C4-2B (cell line): Measurements from ENCODE around the gene MRNIP.

Experiments
- H3K27ac ChIP-seq: fragments of 450-650 bp; 2 replicates; pipeline ENCODE4 v1.5.1; 2017
- ZFX ChIP-seq: fragments of 450-650 bp; IDR thresholded peaks from 2 replicates; pipeline ENCODE4 v1.6.1; 2017
- TF ChIP-seq, protein P1 (sequence below): fragments of 450-650 bp; conservative IDR thresholded peaks from 2 replicates; pipeline ENCODE4 v1.5.1; 2017; ENCODE audit warnings: mild to moderate bottlenecking

Gene MRNIP

GRCh38 chr5:179893076-179893957, 34.7 kb upstream of the MRNIP start:
- TF ChIP-seq, protein P1, sequence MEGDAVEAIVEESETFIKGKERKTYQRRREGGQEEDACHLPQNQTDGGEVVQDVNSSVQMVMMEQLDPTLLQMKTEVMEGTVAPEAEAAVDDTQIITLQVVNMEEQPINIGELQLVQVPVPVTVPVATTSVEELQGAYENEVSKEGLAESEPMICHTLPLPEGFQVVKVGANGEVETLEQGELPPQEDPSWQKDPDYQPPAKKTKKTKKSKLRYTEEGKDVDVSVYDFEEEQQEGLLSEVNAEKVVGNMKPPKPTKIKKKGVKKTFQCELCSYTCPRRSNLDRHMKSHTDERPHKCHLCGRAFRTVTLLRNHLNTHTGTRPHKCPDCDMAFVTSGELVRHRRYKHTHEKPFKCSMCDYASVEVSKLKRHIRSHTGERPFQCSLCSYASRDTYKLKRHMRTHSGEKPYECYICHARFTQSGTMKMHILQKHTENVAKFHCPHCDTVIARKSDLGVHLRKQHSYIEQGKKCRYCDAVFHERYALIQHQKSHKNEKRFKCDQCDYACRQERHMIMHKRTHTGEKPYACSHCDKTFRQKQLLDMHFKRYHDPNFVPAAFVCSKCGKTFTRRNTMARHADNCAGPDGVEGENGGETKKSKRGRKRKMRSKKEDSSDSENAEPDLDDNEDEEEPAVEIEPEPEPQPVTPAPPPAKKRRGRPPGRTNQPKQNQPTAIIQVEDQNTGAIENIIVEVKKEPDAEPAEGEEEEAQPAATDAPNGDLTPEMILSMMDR = no peak
- TF ChIP-seq ZFX = no peak

DNA sequence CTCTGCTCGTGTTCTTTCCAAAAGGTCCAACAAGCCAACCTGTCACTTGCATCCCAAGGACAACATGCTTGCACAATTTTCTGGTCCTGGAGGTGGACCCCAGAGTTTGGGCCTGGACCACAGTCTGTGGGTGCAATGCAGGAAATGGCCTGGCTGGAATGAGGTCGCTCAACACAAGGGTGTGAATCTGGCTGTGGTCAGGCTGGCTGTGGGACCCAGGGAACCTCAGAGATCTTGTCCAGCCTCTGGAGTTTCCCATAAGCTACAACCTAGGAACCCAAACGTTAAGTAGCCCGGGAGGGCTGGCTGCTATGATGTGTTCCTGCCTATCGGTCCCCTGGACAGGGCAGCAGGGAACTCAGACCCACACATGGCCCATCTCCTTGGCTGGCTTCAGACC, 33.6 kb upstream of the MRNIP start:
- H3K27ac ChIP-seq = no peak overlapping the region
- TF ChIP-seq, protein P1 = no peak
- no peak for TF ChIP-seq ZFX

More at GRCh38 chr5:179893076-179893957, 34.7 kb upstream of the MRNIP start:
- H3K27ac ChIP-seq = no peak overlapping the region

- no peak overlapping the region for H3K27ac ChIP-seq
- no peak for TF ChIP-seq ZFX
- TF ChIP-seq, protein P1 = no peak
Measured at GRCh38 chr5:179890751-179891682, 32.4 kb upstream of the MRNIP start.

GRCh38 chr5:179889885-179890284, 31.3 kb upstream of the MRNIP start:
- H3K27ac ChIP-seq = no peak overlapping the region
- TF ChIP-seq, protein P1 = no peak
- no peak for TF ChIP-seq ZFX

- H3K27ac ChIP-seq = no peak overlapping the region
- TF ChIP-seq, protein P1 = no peak
- TF ChIP-seq ZFX = no peak
Measured at GRCh38 chr5:179887802-179888201, 29.2 kb upstream of the MRNIP start.

- no peak overlapping the region for H3K27ac ChIP-seq
- TF ChIP-seq, protein P1 = no peak
- no peak for TF ChIP-seq ZFX
Measured at GRCh38 chr5:179887095-179887494, 28.5 kb upstream of the MRNIP start.
